ENCODE measurements around the gene PLEK. TPM values are rescaled to one million over a fixed set of nuclear protein-coding genes. Genes with fewer than 3 reads are reported as not detected.

Gene PLEK
- total RNA-seq, 1 experiment from 2014 or later = not detected

DNA sequence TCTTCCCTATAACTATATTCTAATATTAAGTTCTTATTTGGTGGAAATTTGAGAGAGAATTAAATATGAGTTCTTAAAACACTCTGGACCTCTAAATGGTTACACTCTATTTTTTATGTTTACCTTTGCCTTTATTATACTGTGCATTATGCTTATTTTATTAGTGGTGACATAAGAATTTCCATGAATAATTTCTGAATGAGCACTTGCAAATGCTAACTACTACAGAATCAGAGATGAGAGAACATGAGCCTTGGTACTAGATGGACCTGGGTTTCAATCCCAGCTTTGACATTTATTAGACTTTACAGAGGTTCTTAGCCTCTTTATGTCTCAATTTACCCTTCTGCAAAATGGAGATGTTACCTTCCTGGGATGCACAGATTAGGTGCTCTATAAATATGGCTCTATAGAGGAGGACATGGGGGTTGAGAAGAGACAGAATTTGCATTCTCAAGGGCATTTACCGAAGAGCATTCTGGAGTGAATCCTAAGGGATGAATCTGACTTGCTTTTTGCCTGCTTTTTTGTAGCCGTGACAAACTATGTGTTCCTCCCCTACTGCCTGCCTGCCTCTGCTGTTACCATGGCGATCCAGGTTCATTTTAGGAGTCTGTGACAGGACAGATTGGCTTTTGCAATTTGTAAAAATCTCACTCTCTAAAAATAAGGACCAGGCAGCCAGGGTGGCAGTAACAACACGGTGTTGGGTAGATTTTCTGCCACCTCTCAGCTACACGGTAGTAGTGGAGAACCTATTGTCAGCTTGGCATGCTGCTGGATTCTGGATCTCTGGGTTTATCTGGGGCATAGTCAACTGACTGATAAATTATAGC is 24.6 kb upstream of the PLEK start:
- Mint-ChIP-seq H3K36me3 (ENCODE audit: insufficient read depth, unreplicated experiment) (peaks cover 5% of the 10 kb centered on the region), H3K9me3 (ENCODE audit: low read depth, unreplicated experiment) (peaks cover 3% of the 10 kb centered on the region), H3K4me1 (ENCODE audit: low read depth, unreplicated experiment) (peaks cover 8% of the 10 kb centered on the region), H3K4me3 (ENCODE audit: low read depth, unreplicated experiment) (no peak overlapping the region), H3K27me3 (ENCODE audit: unreplicated experiment) (peaks cover 35% of the 10 kb centered on the region), H3K27ac (ENCODE audit: unreplicated experiment) (no peak overlapping the region)
- TF ChIP-seq, protein P1, sequence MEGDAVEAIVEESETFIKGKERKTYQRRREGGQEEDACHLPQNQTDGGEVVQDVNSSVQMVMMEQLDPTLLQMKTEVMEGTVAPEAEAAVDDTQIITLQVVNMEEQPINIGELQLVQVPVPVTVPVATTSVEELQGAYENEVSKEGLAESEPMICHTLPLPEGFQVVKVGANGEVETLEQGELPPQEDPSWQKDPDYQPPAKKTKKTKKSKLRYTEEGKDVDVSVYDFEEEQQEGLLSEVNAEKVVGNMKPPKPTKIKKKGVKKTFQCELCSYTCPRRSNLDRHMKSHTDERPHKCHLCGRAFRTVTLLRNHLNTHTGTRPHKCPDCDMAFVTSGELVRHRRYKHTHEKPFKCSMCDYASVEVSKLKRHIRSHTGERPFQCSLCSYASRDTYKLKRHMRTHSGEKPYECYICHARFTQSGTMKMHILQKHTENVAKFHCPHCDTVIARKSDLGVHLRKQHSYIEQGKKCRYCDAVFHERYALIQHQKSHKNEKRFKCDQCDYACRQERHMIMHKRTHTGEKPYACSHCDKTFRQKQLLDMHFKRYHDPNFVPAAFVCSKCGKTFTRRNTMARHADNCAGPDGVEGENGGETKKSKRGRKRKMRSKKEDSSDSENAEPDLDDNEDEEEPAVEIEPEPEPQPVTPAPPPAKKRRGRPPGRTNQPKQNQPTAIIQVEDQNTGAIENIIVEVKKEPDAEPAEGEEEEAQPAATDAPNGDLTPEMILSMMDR (IDR thresholded peaks at IDR 0.05; ENCODE audit: unreplicated experiment) = no peak
- CTCF ChIA-PET = no interaction called here
- BruUV-seq (replicated peaks) = no TSS peak
- DNase-seq = no peak
- intact Hi-C loops (cut with micrococcal nuclease; ENCODE audit: unreplicated experiment) = no loop called here

DNA sequence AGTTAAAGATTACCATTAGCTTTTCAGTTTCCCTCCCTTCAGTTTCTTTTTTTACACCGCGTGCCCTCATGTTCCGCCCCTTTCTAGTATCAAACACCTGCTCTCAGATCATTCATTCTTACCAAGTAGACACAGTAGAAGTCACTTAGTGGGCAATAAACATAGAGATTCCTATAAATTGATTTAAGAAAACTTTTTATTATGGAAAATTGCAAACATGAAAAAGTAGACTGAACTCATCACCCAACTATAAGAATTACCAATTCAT is 24.1 kb upstream of the PLEK start:
- CTCF ChIA-PET = no interaction called here
- H3K4me3 Mint-ChIP-seq (ENCODE audit: low read depth, unreplicated experiment) = no peak overlapping the region
- H3K4me1 Mint-ChIP-seq (ENCODE audit: low read depth, unreplicated experiment) = peaks cover 8% of the 10 kb centered on the region
- H3K27me3 Mint-ChIP-seq (ENCODE audit: unreplicated experiment) = peaks cover 41% of the 10 kb centered on the region
- TF ChIP-seq, protein P1 (IDR thresholded peaks at IDR 0.05; ENCODE audit: unreplicated experiment) = no peak
- no peak for DNase-seq
- BruUV-seq (replicated peaks) = no TSS peak
- intact Hi-C loops (cut with micrococcal nuclease; ENCODE audit: unreplicated experiment) = no loop called here
- peaks cover 3% of the 10 kb centered on the region for H3K9me3 Mint-ChIP-seq (ENCODE audit: low read depth, unreplicated experiment)
- H3K36me3 Mint-ChIP-seq (ENCODE audit: insufficient read depth, unreplicated experiment) = peaks cover 4% of the 10 kb centered on the region
- H3K27ac Mint-ChIP-seq (ENCODE audit: unreplicated experiment) = no peak overlapping the region

DNA sequence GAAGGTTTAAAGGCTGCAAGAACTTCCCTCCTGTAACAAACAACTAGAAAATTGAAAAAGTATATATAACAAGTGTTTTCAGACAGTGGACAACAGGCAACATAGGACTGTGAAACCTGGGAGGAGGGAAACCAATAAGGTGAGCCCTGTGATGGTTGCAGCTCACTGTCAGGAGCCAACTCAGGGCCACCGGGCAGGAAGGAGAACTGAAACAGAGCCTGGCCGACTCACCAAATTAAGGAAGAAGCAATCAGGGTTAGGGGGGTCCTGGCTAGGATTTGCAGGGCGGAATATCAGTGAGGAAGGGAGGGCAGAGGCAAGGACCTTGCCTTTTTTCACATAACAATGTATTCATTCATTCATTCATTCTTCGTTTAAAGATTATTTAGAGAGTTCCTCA is 23.5 kb upstream of the PLEK start:
- TF ChIP-seq, protein P1 (IDR thresholded peaks at IDR 0.05; ENCODE audit: unreplicated experiment) = no peak
- Mint-ChIP-seq H3K4me3 (ENCODE audit: low read depth, unreplicated experiment) (no peak overlapping the region), H3K9me3 (ENCODE audit: low read depth, unreplicated experiment) (peaks cover 3% of the 10 kb centered on the region), H3K27me3 (ENCODE audit: unreplicated experiment) (peaks cover 47% of the 10 kb centered on the region), H3K36me3 (ENCODE audit: insufficient read depth, unreplicated experiment) (no peaks in the 10 kb centered on the region), H3K4me1 (ENCODE audit: low read depth, unreplicated experiment) (peaks cover 8% of the 10 kb centered on the region), H3K27ac (ENCODE audit: unreplicated experiment) (no peak overlapping the region)
- intact Hi-C loops (cut with micrococcal nuclease; ENCODE audit: unreplicated experiment) = no loop called here
- CTCF ChIA-PET = no interaction called here
- no peak for DNase-seq
- no TSS peak for BruUV-seq (replicated peaks)

DNA sequence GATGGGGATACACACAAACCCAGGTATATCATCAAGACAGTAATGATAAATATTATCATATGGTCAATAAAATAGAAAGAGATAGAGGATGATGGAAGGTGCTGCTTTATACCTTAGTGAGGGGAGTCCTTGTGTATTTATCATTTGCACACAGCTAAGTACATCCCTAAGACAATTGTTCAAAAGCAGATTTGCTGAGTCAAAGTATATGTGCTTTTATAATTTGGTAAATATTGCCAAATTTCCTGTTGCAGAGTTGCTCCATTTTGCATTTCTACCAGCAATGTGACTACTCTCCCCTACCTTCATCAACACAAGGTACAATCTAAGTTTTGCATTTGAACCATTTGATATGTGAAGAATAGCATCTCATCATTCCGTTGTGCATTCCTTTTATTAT is 22.6 kb upstream of the PLEK start:
- Mint-ChIP-seq H3K27ac (ENCODE audit: unreplicated experiment) (no peak overlapping the region), H3K36me3 (ENCODE audit: insufficient read depth, unreplicated experiment) (no peaks in the 10 kb centered on the region), H3K4me1 (ENCODE audit: low read depth, unreplicated experiment) (peaks cover 8% of the 10 kb centered on the region), H3K27me3 (ENCODE audit: unreplicated experiment) (peaks cover 56% of the 10 kb centered on the region), H3K9me3 (ENCODE audit: low read depth, unreplicated experiment) (peaks cover 3% of the 10 kb centered on the region), H3K4me3 (ENCODE audit: low read depth, unreplicated experiment) (no peak overlapping the region)
- CTCF ChIA-PET = no interaction called here
- intact Hi-C loops (cut with micrococcal nuclease; ENCODE audit: unreplicated experiment) = no loop called here
- no peak for DNase-seq
- TF ChIP-seq, protein P1 (IDR thresholded peaks at IDR 0.05; ENCODE audit: unreplicated experiment) = no peak
- no TSS peak for BruUV-seq (replicated peaks)
